ENCODE data around the gene HNF1A. TPM values are rescaled to one million over a fixed set of nuclear protein-coding genes. Genes with fewer than 3 reads are reported as not detected.
A peak's percentile ranks its signal among the peaks of the same experiment; 100 is the strongest.

HNF1A gene
- not detected for polyA plus RNA-seq (2013, experiment 1 of 4)
- not detected for polyA plus RNA-seq (2013, experiment 2 of 4)
- not detected for polyA plus RNA-seq (2013, experiment 3 of 4)
- polyA plus RNA-seq (2013, experiment 4 of 4), result not detected

GRCh38 chr12:120978296-120979219 is at the start of gene HNF1A:
Gene HNF1A (plus strand): TSS chr12:120978543. CDS start chr12:120978769, 226 bp downstream.
- Histone ChIP-seq H3K9me3 (ENCODE audit: control insufficient read depth, low read length) (no peaks in the 10 kb centered on the region), H3K4me1 (ENCODE audit: control insufficient read depth, insufficient read depth, low read length) (no peaks in the 10 kb centered on the region), H3K4me3 (ENCODE audit: insufficient read depth, low read depth, low read length) (no peak within 1 kb of the TSS), H3K27me3 (ENCODE audit: control insufficient read depth, insufficient read depth, low read length, poor library complexity, severe bottlenecking) (no peaks in the 10 kb centered on the region), H3K36me3 (ENCODE audit: control insufficient read depth, insufficient read depth, low read length) (no peaks in the 10 kb centered on the region), H3K27ac (ENCODE audit: insufficient read depth, low read depth, low read length, poor library complexity, severe bottlenecking) (no peak within 1 kb of the TSS)
- 91 to 92% methylated on average over 40 of the region's 40 CpGs for whole genome bisulfite sequencing, 2 experiments

GRCh38 chr12:120928864-120929652 is 49.3 kb upstream of the HNF1A start:
- H3K36me3 ChIP-seq (ENCODE audit: control insufficient read depth, insufficient read depth, low read length), result no peaks in the 10 kb centered on the region
- H3K27me3 ChIP-seq (ENCODE audit: control insufficient read depth, insufficient read depth, low read length, poor library complexity, severe bottlenecking), result no peaks in the 10 kb centered on the region
- H3K4me3 ChIP-seq (ENCODE audit: insufficient read depth, low read depth, low read length), result no peak overlapping the region
- 82 to 83% methylated on average over 13 of the region's 13 CpGs for WGBS, 2 experiments
- peak overlapping the region; percentile 8 for H3K27ac ChIP-seq (ENCODE audit: insufficient read depth, low read depth, low read length, poor library complexity, severe bottlenecking)
- no peaks in the 10 kb centered on the region for H3K9me3 ChIP-seq (ENCODE audit: control insufficient read depth, low read length)
- no peaks in the 10 kb centered on the region for H3K4me1 ChIP-seq (ENCODE audit: control insufficient read depth, insufficient read depth, low read length)

GRCh38 chr12:120930032-120930431 is 48.3 kb upstream of the HNF1A start:
- Histone ChIP-seq H3K4me3 (ENCODE audit: insufficient read depth, low read depth, low read length) (no peak overlapping the region), H3K4me1 (ENCODE audit: control insufficient read depth, insufficient read depth, low read length) (no peaks in the 10 kb centered on the region), H3K36me3 (ENCODE audit: control insufficient read depth, insufficient read depth, low read length) (no peaks in the 10 kb centered on the region), H3K27me3 (ENCODE audit: control insufficient read depth, insufficient read depth, low read length, poor library complexity, severe bottlenecking) (no peaks in the 10 kb centered on the region), H3K27ac (ENCODE audit: insufficient read depth, low read depth, low read length, poor library complexity, severe bottlenecking) (no peak overlapping the region), H3K9me3 (ENCODE audit: control insufficient read depth, low read length) (no peaks in the 10 kb centered on the region)
- WGBS, 2 experiments, result 92 to 94% methylated on average over 5 of the region's 5 CpGs

- Histone ChIP-seq H3K27ac (ENCODE audit: insufficient read depth, low read depth, low read length, poor library complexity, severe bottlenecking) (no peak overlapping the region), H3K27me3 (ENCODE audit: control insufficient read depth, insufficient read depth, low read length, poor library complexity, severe bottlenecking) (no peaks in the 10 kb centered on the region), H3K4me3 (ENCODE audit: insufficient read depth, low read depth, low read length) (no peak overlapping the region), H3K9me3 (ENCODE audit: control insufficient read depth, low read length) (no peaks in the 10 kb centered on the region), H3K4me1 (ENCODE audit: control insufficient read depth, insufficient read depth, low read length) (no peaks in the 10 kb centered on the region), H3K36me3 (ENCODE audit: control insufficient read depth, insufficient read depth, low read length) (no peaks in the 10 kb centered on the region)
- WGBS, 2 experiments, result 94% methylated on average over 7 of the region's 7 CpGs
Measured at GRCh38 chr12:120932058-120932457, 46.3 kb upstream of the HNF1A start.

GRCh38 chr12:120932956-120933526 is 45.3 kb upstream of the HNF1A start:
- no peak overlapping the region for H3K4me3 ChIP-seq (ENCODE audit: insufficient read depth, low read depth, low read length)
- no peaks in the 10 kb centered on the region for H3K27me3 ChIP-seq (ENCODE audit: control insufficient read depth, insufficient read depth, low read length, poor library complexity, severe bottlenecking)
- no peak overlapping the region for H3K27ac ChIP-seq (ENCODE audit: insufficient read depth, low read depth, low read length, poor library complexity, severe bottlenecking)
- H3K4me1 ChIP-seq (ENCODE audit: control insufficient read depth, insufficient read depth, low read length), result no peaks in the 10 kb centered on the region
- H3K9me3 ChIP-seq (ENCODE audit: control insufficient read depth, low read length), result no peaks in the 10 kb centered on the region
- H3K36me3 ChIP-seq (ENCODE audit: control insufficient read depth, insufficient read depth, low read length), result no peaks in the 10 kb centered on the region
- 88 to 92% methylated on average over 9 of the region's 9 CpGs for WGBS, 2 experiments

- 91 to 96% methylated on average over 5 of the region's 6 CpGs for WGBS, 2 experiments
- Histone ChIP-seq H3K4me1 (ENCODE audit: control insufficient read depth, insufficient read depth, low read length) (no peaks in the 10 kb centered on the region), H3K27me3 (ENCODE audit: control insufficient read depth, insufficient read depth, low read length, poor library complexity, severe bottlenecking) (no peaks in the 10 kb centered on the region), H3K9me3 (ENCODE audit: control insufficient read depth, low read length) (no peaks in the 10 kb centered on the region), H3K27ac (ENCODE audit: insufficient read depth, low read depth, low read length, poor library complexity, severe bottlenecking) (no peak overlapping the region), H3K36me3 (ENCODE audit: control insufficient read depth, insufficient read depth, low read length) (no peaks in the 10 kb centered on the region), H3K4me3 (ENCODE audit: insufficient read depth, low read depth, low read length) (no peak overlapping the region)
Measured at GRCh38 chr12:120933786-120934185, 44.6 kb upstream of the HNF1A start.

GRCh38 chr12:120936197-120936596 is 42.1 kb upstream of the HNF1A start:
- Histone ChIP-seq H3K4me1 (ENCODE audit: control insufficient read depth, insufficient read depth, low read length) (no peaks in the 10 kb centered on the region), H3K9me3 (ENCODE audit: control insufficient read depth, low read length) (no peaks in the 10 kb centered on the region), H3K36me3 (ENCODE audit: control insufficient read depth, insufficient read depth, low read length) (no peaks in the 10 kb centered on the region), H3K27ac (ENCODE audit: insufficient read depth, low read depth, low read length, poor library complexity, severe bottlenecking) (no peak overlapping the region), H3K27me3 (ENCODE audit: control insufficient read depth, insufficient read depth, low read length, poor library complexity, severe bottlenecking) (no peaks in the 10 kb centered on the region), H3K4me3 (ENCODE audit: insufficient read depth, low read depth, low read length) (no peak overlapping the region)
- 56 to 69% methylated on average over 2 of the region's 2 CpGs for WGBS, 2 experiments

GRCh38 chr12:120938496-120938895 is 39.8 kb upstream of the HNF1A start:
- no peaks in the 10 kb centered on the region for H3K4me1 ChIP-seq (ENCODE audit: control insufficient read depth, insufficient read depth, low read length)
- no peak overlapping the region for H3K4me3 ChIP-seq (ENCODE audit: insufficient read depth, low read depth, low read length)
- H3K27me3 ChIP-seq (ENCODE audit: control insufficient read depth, insufficient read depth, low read length, poor library complexity, severe bottlenecking), result no peaks in the 10 kb centered on the region
- H3K9me3 ChIP-seq (ENCODE audit: control insufficient read depth, low read length), result no peaks in the 10 kb centered on the region
- 87 to 97% methylated on average over 2 of the region's 3 CpGs for WGBS, 2 experiments
- H3K27ac ChIP-seq (ENCODE audit: insufficient read depth, low read depth, low read length, poor library complexity, severe bottlenecking), result no peak overlapping the region
- no peaks in the 10 kb centered on the region for H3K36me3 ChIP-seq (ENCODE audit: control insufficient read depth, insufficient read depth, low read length)

- no peaks in the 10 kb centered on the region for H3K27me3 ChIP-seq (ENCODE audit: control insufficient read depth, insufficient read depth, low read length, poor library complexity, severe bottlenecking)
- no peaks in the 10 kb centered on the region for H3K36me3 ChIP-seq (ENCODE audit: control insufficient read depth, insufficient read depth, low read length)
- H3K27ac ChIP-seq (ENCODE audit: insufficient read depth, low read depth, low read length, poor library complexity, severe bottlenecking), result no peak overlapping the region
- H3K4me3 ChIP-seq (ENCODE audit: insufficient read depth, low read depth, low read length), result no peak overlapping the region
- WGBS, 2 experiments, result 56 to 72% methylated on average over 3 of the region's 3 CpGs
- H3K9me3 ChIP-seq (ENCODE audit: control insufficient read depth, low read length), result no peaks in the 10 kb centered on the region
- H3K4me1 ChIP-seq (ENCODE audit: control insufficient read depth, insufficient read depth, low read length), result no peaks in the 10 kb centered on the region
Measured at GRCh38 chr12:120939523-120939922, 38.8 kb upstream of the HNF1A start.

- WGBS, 2 experiments, result 79 to 90% methylated on average over 5 of the region's 5 CpGs
- no peaks in the 10 kb centered on the region for H3K4me1 ChIP-seq (ENCODE audit: control insufficient read depth, insufficient read depth, low read length)
- H3K27ac ChIP-seq (ENCODE audit: insufficient read depth, low read depth, low read length, poor library complexity, severe bottlenecking), result no peak overlapping the region
- no peaks in the 10 kb centered on the region for H3K36me3 ChIP-seq (ENCODE audit: control insufficient read depth, insufficient read depth, low read length)
- H3K9me3 ChIP-seq (ENCODE audit: control insufficient read depth, low read length), result no peaks in the 10 kb centered on the region
- no peak overlapping the region for H3K4me3 ChIP-seq (ENCODE audit: insufficient read depth, low read depth, low read length)
- no peaks in the 10 kb centered on the region for H3K27me3 ChIP-seq (ENCODE audit: control insufficient read depth, insufficient read depth, low read length, poor library complexity, severe bottlenecking)
Measured at GRCh38 chr12:120940006-120940405, 38.3 kb upstream of the HNF1A start.

All from ectodermal cell (in vitro differentiated cells).